K562 (cell line): ENCODE data around the gene IRX5. TPM values are rescaled to one million over a fixed set of nuclear protein-coding genes. Genes with fewer than 3 reads are reported as not detected.

Experiments used
- ATAC-seq: fragments of 200-7000 bp; cut with Tn5 transposase; 3 replicates; pipeline ENCODE4 v1.9.1; 2020; ENCODE audit warnings: moderate library complexity
- BruUV-seq: library from RNA; stranded (reverse); fragments of 400-500 nt; replicated peaks from 2 replicates; lab custom pipeline; 2021; lab: Mats Ljungman, UMichigan
- CTCF ChIA-PET: fragments of 300-600 bp; formaldehyde crosslinking; extraction: SDS; loops from one replicate; lab custom pipeline; 2021; ENCODE audit warnings: low intra/inter-chr PET ratio; lab: Yijun Ruan, JAX
- POLR2A ChIA-PET: fragments of 300-600, 350-650 bp; sonication (Branson Sonifier 250); formaldehyde crosslinking; extraction: SDS; loops from one replicate; lab custom pipeline; 2021; ENCODE audit warnings: antibody characterized with exemption, inconsistent platforms; lab: Yijun Ruan, JAX
- DNase-seq, 4 experiments: peaks; one replicate each; pipeline versions ENCODE4 v3.0.0 to v3.0.0-alpha.2; 2011 to 2018; ENCODE audit warnings: low spot score in 3 of 4, mixed read lengths in 3 of 4; ENCODE audit errors: extremely low read depth in 1 of 4
- FAIRE-seq: peaks from 2 replicates; lab custom pipeline; 2011; peaks lifted over from hg19 to GRCh38; lab: Jason Lieb, UNC
- H2AFZ ChIP-seq: 2 replicates; pipeline ENCODE4 v1.6.0; 2011; ENCODE audit warnings: low read depth, low read length, control low read depth, inconsistent platforms
- H3K27ac ChIP-seq: fragments of 200-600 bp; 3 replicates; pipeline ENCODE4 v1.8.0; 2011; ENCODE audit warnings: low read depth, mild to moderate bottlenecking, control low read depth, inconsistent platforms, low read length, moderate library complexity, mixed read lengths; ENCODE audit errors: extremely low read depth
- H3K27me3 ChIP-seq, 2 experiments: fragments of 300-600 bp in 1 of 2; 2 replicates in 1 of 2; 3 replicates in 1 of 2; pipeline versions ENCODE4 v1.6.0 to v1.8.0; 2011; ENCODE audit warnings: inconsistent platforms in 2 of 2, low read length in 2 of 2, mild to moderate bottlenecking in 1 of 2, mixed read lengths in 1 of 2, moderate library complexity in 1 of 2; ENCODE audit not compliant: control insufficient read depth in 2 of 2, insufficient read depth in 2 of 2
- H3K36me3 ChIP-seq: fragments of 300-600 bp; 3 replicates; pipeline ENCODE4 v1.8.0; 2011; ENCODE audit warnings: mild to moderate bottlenecking, low read length, inconsistent platforms; ENCODE audit not compliant: control insufficient read depth, insufficient read depth
- H3K4me1 ChIP-seq, 2 experiments: fragments of 200-600 bp in 1 of 2; replicated peaks in 1 of 2; 2 replicates in 1 of 2; 3 replicates in 1 of 2; pipeline versions ENCODE4 v1.5.1 to v1.8.0; 2011; ENCODE audit warnings: inconsistent platforms in 2 of 2, low read length in 2 of 2, mild to moderate bottlenecking in 1 of 2, mixed read lengths in 1 of 2, moderate library complexity in 1 of 2; ENCODE audit not compliant: control insufficient read depth in 2 of 2, insufficient read depth in 2 of 2
- H3K4me2 ChIP-seq: 2 replicates; pipeline ENCODE4 v1.6.1; 2011; ENCODE audit warnings: low read length, control low read depth, inconsistent platforms, mixed read lengths; ENCODE audit not compliant: insufficient read depth
- H3K4me3 ChIP-seq: fragments of 200-600 bp; sonication (generic), shearing (Covaris generic); 2 replicates; pipeline ENCODE4 v1.5.1; 2016; ENCODE audit warnings: control low read depth, inconsistent platforms
- H3K79me2 ChIP-seq: fragments of 200-600 bp; 3 replicates; pipeline ENCODE4 v1.8.0; 2011; ENCODE audit warnings: low read length, inconsistent platforms; ENCODE audit not compliant: control insufficient read depth, insufficient read depth
- H3K9ac ChIP-seq, 2 experiments: 2 replicates each; pipeline versions ENCODE4 v1.6.0 to v1.6.1; 2011; ENCODE audit warnings: low read depth in 2 of 2, low read length in 2 of 2, control low read depth in 1 of 2, inconsistent platforms in 1 of 2, mild to moderate bottlenecking in 1 of 2, mixed read lengths in 1 of 2; ENCODE audit not compliant: insufficient read depth in 1 of 2
- H3K9me1 ChIP-seq: one replicate; pipeline ENCODE4 v1.6.0; 2011; ENCODE audit warnings: inconsistent platforms, mild to moderate bottlenecking, low read length, moderate library complexity; ENCODE audit not compliant: control insufficient read depth, insufficient read depth
- H3K9me3 ChIP-seq: replicated peaks from 2 replicates; pipeline ENCODE4 v1.5.1; 2011; ENCODE audit warnings: low read depth, low read length, inconsistent platforms; ENCODE audit not compliant: control insufficient read depth, insufficient read depth
- H4K20me1 ChIP-seq: replicated peaks from 2 replicates; pipeline ENCODE4 v1.6.1; 2011; ENCODE audit warnings: low read length, inconsistent platforms, mixed read lengths; ENCODE audit not compliant: control insufficient read depth, insufficient read depth
- CHAMP1 ChIP-seq: fragments of 450-650 bp; IDR thresholded peaks from 2 replicates; pipeline ENCODE4 v1.6.1; 2016; ENCODE audit warnings: mild to moderate bottlenecking
- GABPA ChIP-seq: fragments of 200-800 bp; sonication (Bioruptor generic); conservative IDR thresholded peaks from 2 replicates; pipeline ENCODE4 v1.6.1; 2016; ENCODE audit warnings: low read depth, missing genetic modification characterization, missing compliant biosample characterization
- HDAC6 ChIP-seq: IDR thresholded peaks from 2 replicates; pipeline ENCODE4 v1.6.1; 2012; ENCODE audit warnings: low read depth, mild to moderate bottlenecking, control low read depth, inconsistent platforms, low read length, moderate library complexity
- HMBOX1 ChIP-seq: sonication (generic); IDR thresholded peaks from 2 replicates; pipeline ENCODE4 v1.6.1; 2016
- HMGN3 ChIP-seq: IDR thresholded peaks from 2 replicates; pipeline ENCODE4 v1.6.1; 2011; ENCODE audit warnings: borderline replicate concordance, low read depth, mild to moderate bottlenecking, mixed read lengths, low read length; ENCODE audit not compliant: insufficient read length; ENCODE audit errors: extremely low read depth
- HSF4 ChIP-seq: fragments of 250-450 bp; sonication (Bioruptor Pico); IDR thresholded peaks from 2 replicates; pipeline ENCODE4 v2.1.2; 2022; ENCODE audit warnings: mild to moderate bottlenecking, moderate library complexity, borderline replicate concordance
- NFIC ChIP-seq: fragments of 450-650 bp; IDR thresholded peaks from 2 replicates; pipeline ENCODE4 v1.6.1; 2017; ENCODE audit warnings: mild to moderate bottlenecking, inconsistent platforms
- NR2F6 ChIP-seq: fragments of 450-650 bp; formaldehyde crosslinking; IDR thresholded peaks from 2 replicates; pipeline ENCODE4 v1.4.0; 2020; ENCODE audit warnings: mild to moderate bottlenecking
- RBM15 ChIP-seq: fragments of 200-400 bp; formaldehyde crosslinking; IDR thresholded peaks from 2 replicates; pipeline ENCODE4 v1.6.1; 2018; ENCODE audit warnings: mild to moderate bottlenecking, low read length, moderate library complexity; ENCODE audit not compliant: insufficient read depth
- SUPT5H ChIP-seq: fragments of 450-650 bp; IDR thresholded peaks from 2 replicates; pipeline ENCODE4 v1.6.1; 2016
- U2AF2 ChIP-seq: fragments of 200-400 bp; formaldehyde crosslinking; optimal IDR thresholded peaks from 2 replicates; pipeline ENCODE3; 2017; ENCODE audit warnings: low read depth, mild to moderate bottlenecking, low read length
- ZFP30 ChIP-seq: fragments of 250-450 bp; sonication (Bioruptor Pico); IDR thresholded peaks from 2 replicates; pipeline ENCODE4 v1.8.0; 2022; ENCODE audit warnings: moderate library complexity, mild to moderate bottlenecking, inconsistent platforms, borderline replicate concordance
- ZNF124 ChIP-seq: sonication (generic); formaldehyde crosslinking; IDR thresholded peaks from 2 replicates; pipeline ENCODE4 v1.8.1; 2022; ENCODE audit warnings: missing genetic modification reagents
- ZNF444 ChIP-seq: fragments of 250-450 bp; sonication (Bioruptor Pico); IDR thresholded peaks from 2 replicates; pipeline ENCODE4 v1.4.0; 2020; ENCODE audit warnings: mild to moderate bottlenecking, moderate library complexity
- ZNF717 ChIP-seq: fragments of 250-450 bp; sonication (Bioruptor Pico); IDR thresholded peaks from 2 replicates; pipeline ENCODE4 v1.5.0; 2021
- WGBS: fragments of 100-300 bp; shearing (Covaris generic); methylation state at CpG from one replicate; pipeline ENCODE4 v1.1.6; 2016; ENCODE audit warnings: low coverage, mixed read lengths; ENCODE audit not compliant: insufficient coverage; ENCODE audit errors: missing lambda C conversion rate; 5-methylcytosine and 5-hydroxymethylcytosine counted together
- in situ Hi-C: fragments of 300-500 bp; cut with MboI; formaldehyde crosslinking; loops from 4 replicates; pipeline ENCODE4 v1.15.0; 2018; ENCODE audit warnings: inconsistent platforms, mixed read lengths
- intact Hi-C: fragments of 100-400 bp; cut with micrococcal nuclease; formaldehyde crosslinking; loops from 2 replicates; pipeline ENCODE4 v1.14.2; 2022
- polyA plus RNA-seq, 8 experiments: library from polyadenylated mRNA; depleted of rRNA in 4 of 8; stranded (reverse) in 5 of 8; unstranded in 3 of 8; fragments of >200 nt; fragmentation: Nextera tagmentation in 2 of 8; fragmentation: Illumina TruSeq in 1 of 8; extraction: Ambion mirVana in 2 of 8; extraction: Trizol in 1 of 8; gene quantifications; 2 replicates each; pipeline versions ENCODE4 v1.2.1 to v1.2.3, GENCODE V29; 2011 to 2014; ENCODE audit warnings: inconsistent platforms in 1 of 8, missing spikeins in 1 of 8
- total RNA-seq, 7 experiments: library from RNA; depleted of rRNA in 6 of 7; stranded (reverse); fragments of >200 nt in 6 of 7; fragmentation: Illumina TruSeq in 2 of 7; extraction: Trizol in 2 of 7; gene quantifications; 2 replicates each; pipeline versions ENCODE4 v1.2.1 to v1.2.3, GENCODE V29; 2011 to 2021; ENCODE audit warnings: low replicate concordance in 1 of 7
- TF ChIP-seq, protein P1 (sequence below): fragments of 450-650 bp; formaldehyde crosslinking; IDR thresholded peaks from 2 replicates; pipeline ENCODE4 v1.4.0; 2020; ENCODE audit warnings: mild to moderate bottlenecking, mixed read lengths
- TF ChIP-seq, protein P2 (sequence below): fragments of 200-800 bp; sonication (Bioruptor generic); IDR thresholded peaks from 2 replicates; pipeline ENCODE4 v1.6.1; 2017; ENCODE audit warnings: missing genetic modification characterization, missing compliant biosample characterization

The IRX5 gene
- total and polyA plus RNA-seq, 9 of the 15 experiments (the other 6 are each of a cell fraction or from before 2014, with no cell fraction given) = 0.20 to 4.2 (median 0.94) TPM

DNA sequence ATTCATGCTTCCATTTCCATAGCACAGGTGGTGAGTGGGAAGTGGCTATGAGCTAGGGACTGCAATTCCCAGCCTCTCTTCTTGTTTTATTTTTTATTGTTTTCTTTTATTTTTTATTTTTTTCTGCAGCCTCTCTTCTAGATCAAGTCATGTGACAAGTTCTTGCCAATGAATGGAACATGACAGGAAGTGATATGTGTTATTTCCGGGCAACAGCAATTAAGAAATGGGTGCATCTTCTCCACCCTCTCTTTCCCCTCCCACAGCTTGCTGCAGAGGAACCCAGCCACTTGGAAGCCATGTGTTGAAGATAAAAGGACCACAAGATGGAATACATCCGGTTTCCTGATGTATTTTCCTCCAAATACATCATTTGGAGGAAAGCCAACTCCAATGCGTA lies 23.6 kb downstream of the IRX5 start:
- Histone ChIP-seq H2AFZ (no peak overlapping the region), H3K4me3 (no peak overlapping the region), H3K36me3 (no peaks in the 10 kb centered on the region), H3K9me3 (no peaks in the 10 kb centered on the region), H4K20me1 (no peaks in the 10 kb centered on the region), H3K9me1 (no peaks in the 10 kb centered on the region), H3K4me2 (no peak overlapping the region), H3K4me1 (no peaks in the 10 kb centered on the region), H3K27ac (no peak overlapping the region), H3K9ac (no peak overlapping the region), H3K79me2 (no peaks in the 10 kb centered on the region), H3K27me3 (peaks cover 0 to 3% of the 10 kb centered on the region in 2 experiments; a peak in 2 of 5 replicates)
- FAIRE-seq = no peak
- POLR2A ChIA-PET = interaction anchor here (0.6 kb wide), 1 partner anchor 1283 kb away, joined by 3 read pairs; no protein-coding TSS in a partner anchor
- CTCF ChIA-PET = no interaction called here
- ATAC-seq = no peak
- in situ Hi-C loops = loop anchor here (5.0 kb wide), 1 partner anchor 317 kb away; no protein-coding TSS in a partner anchor
- no peak for DNase-seq
- intact Hi-C loops = loop anchor here (10.0 kb wide), 1 partner anchor 129 kb away; no protein-coding TSS in a partner anchor
- BruUV-seq = no TSS peak
- WGBS = 5% methylated on average over 3 of the region's 3 CpGs
- TF ChIP-seq RBM15 (no peak), ZNF444 (CRISPR knock-in tag) (no peak), HSF4 (CRISPR knock-in tag) (no peak), GABPA (tag) (peak; percentile 82), HDAC6 (no peak), NFIC (0 out of 2 replicates have a peak, but pooled peaks have one; percentile 20), ZFP30 (no peak), ZNF717 (no peak), NR2F6 (CRISPR knock-in tag) (no peak), U2AF2 (no peak), CHAMP1 (no peak), ZNF124 (CRISPR knock-in tag) (no peak), SUPT5H (no peak), HMGN3 (no peak), HMBOX1 (no peak)
- TF ChIP-seq, protein P1, sequence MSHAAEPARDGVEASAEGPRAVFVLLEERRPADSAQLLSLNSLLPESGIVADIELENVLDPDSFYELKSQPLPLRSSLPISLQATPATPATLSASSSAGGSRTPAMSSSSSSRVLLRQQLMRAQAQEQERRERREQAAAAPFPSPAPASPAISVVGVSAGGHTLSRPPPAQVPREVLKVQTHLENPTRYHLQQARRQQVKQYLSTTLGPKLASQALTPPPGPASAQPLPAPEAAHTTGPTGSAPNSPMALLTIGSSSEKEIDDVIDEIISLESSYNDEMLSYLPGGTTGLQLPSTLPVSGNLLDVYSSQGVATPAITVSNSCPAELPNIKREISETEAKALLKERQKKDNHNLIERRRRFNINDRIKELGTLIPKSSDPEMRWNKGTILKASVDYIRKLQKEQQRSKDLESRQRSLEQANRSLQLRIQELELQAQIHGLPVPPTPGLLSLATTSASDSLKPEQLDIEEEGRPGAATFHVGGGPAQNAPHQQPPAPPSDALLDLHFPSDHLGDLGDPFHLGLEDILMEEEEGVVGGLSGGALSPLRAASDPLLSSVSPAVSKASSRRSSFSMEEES = peak; percentile 84
- TF ChIP-seq, protein P2, sequence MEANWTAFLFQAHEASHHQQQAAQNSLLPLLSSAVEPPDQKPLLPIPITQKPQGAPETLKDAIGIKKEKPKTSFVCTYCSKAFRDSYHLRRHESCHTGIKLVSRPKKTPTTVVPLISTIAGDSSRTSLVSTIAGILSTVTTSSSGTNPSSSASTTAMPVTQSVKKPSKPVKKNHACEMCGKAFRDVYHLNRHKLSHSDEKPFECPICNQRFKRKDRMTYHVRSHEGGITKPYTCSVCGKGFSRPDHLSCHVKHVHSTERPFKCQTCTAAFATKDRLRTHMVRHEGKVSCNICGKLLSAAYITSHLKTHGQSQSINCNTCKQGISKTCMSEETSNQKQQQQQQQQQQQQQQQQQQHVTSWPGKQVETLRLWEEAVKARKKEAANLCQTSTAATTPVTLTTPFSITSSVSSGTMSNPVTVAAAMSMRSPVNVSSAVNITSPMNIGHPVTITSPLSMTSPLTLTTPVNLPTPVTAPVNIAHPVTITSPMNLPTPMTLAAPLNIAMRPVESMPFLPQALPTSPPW = peak; percentile 13; the same call in 1 of the 2 replicates
